ENCODE results near the gene ORMDL3. TPM values are rescaled to one million over a fixed set of nuclear protein-coding genes. Genes with fewer than 3 reads are reported as not detected.
A peak's percentile ranks its signal among the peaks of the same experiment; 100 is the strongest.
"Not testable (repeated sequence)": the region's sequence is repeated elsewhere in the genome, so short reads cannot be mapped to it uniquely, and the experiment has no call there.

ORMDL3 gene
- total RNA-seq, 1 donor from 2014 or later: 38.5 TPM

DNA sequence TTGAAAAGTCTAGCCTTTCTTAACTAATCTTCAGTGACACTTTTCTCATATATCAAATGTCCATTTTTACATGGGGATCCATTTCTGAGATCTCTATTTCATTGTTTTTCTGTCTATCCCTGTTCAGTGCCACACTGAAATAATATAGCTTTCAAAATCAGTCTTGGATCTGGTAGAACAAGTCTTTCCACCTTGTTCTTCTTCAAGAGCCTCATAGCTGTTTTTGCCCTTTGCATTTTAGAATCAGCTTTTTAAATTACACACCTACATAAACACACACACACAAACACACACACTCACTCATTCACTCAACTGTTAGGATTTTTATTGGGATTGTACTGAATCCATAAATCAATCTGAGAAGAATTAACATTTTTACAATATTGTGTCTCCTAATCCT lies 28.2 kb downstream of the ORMDL3 start:
- H3K9me3 Mint-ChIP-seq: no peaks in the 10 kb centered on the region
- ChIA-PET POLR2A (no interaction called here), CTCF (no interaction called here)
- DNase-seq (no peak), ATAC-seq (ENCODE audit: low read depth) (no peak)
- H3K36me3 Mint-ChIP-seq (ENCODE audit: low read depth): no peaks in the 10 kb centered on the region
- intact Hi-C loops (cut with micrococcal nuclease): no loop called here
- H3K4me1 Mint-ChIP-seq: peaks cover 14% of the 10 kb centered on the region
- TF ChIP-seq, protein P1, sequence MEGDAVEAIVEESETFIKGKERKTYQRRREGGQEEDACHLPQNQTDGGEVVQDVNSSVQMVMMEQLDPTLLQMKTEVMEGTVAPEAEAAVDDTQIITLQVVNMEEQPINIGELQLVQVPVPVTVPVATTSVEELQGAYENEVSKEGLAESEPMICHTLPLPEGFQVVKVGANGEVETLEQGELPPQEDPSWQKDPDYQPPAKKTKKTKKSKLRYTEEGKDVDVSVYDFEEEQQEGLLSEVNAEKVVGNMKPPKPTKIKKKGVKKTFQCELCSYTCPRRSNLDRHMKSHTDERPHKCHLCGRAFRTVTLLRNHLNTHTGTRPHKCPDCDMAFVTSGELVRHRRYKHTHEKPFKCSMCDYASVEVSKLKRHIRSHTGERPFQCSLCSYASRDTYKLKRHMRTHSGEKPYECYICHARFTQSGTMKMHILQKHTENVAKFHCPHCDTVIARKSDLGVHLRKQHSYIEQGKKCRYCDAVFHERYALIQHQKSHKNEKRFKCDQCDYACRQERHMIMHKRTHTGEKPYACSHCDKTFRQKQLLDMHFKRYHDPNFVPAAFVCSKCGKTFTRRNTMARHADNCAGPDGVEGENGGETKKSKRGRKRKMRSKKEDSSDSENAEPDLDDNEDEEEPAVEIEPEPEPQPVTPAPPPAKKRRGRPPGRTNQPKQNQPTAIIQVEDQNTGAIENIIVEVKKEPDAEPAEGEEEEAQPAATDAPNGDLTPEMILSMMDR (IDR thresholded peaks at IDR 0.05): no peak
- H3K27me3 Mint-ChIP-seq: no peaks in the 10 kb centered on the region
- H3K27ac Mint-ChIP-seq: no peak overlapping the region
- no peak overlapping the region for H3K4me3 Mint-ChIP-seq

DNA sequence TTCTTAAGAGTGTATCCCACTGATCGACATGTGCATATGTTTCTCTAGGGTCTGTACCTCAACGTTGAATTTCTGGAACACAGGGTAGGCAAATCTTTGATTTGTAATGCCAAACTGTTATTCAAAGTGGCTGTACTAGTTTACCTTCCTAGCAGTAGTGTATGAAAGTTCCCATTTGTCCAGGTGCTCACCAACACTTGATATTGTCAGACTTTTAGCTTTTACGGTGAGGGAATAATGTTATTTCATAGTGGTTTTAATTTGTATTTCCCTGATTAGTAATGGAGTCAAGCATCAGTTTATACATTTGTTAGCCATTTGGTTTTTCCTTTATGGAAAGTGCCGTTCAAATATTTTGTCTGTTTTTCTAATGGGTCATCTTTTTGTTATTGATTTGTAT lies 29.3 kb downstream of the ORMDL3 start:
- CTCF ChIA-PET: interaction anchor here (0.6 kb wide), 1 partner anchor 286 kb away, joined by 4 read pairs; no protein-coding TSS in a partner anchor
- intact Hi-C loops (cut with micrococcal nuclease): no loop called here

DNA sequence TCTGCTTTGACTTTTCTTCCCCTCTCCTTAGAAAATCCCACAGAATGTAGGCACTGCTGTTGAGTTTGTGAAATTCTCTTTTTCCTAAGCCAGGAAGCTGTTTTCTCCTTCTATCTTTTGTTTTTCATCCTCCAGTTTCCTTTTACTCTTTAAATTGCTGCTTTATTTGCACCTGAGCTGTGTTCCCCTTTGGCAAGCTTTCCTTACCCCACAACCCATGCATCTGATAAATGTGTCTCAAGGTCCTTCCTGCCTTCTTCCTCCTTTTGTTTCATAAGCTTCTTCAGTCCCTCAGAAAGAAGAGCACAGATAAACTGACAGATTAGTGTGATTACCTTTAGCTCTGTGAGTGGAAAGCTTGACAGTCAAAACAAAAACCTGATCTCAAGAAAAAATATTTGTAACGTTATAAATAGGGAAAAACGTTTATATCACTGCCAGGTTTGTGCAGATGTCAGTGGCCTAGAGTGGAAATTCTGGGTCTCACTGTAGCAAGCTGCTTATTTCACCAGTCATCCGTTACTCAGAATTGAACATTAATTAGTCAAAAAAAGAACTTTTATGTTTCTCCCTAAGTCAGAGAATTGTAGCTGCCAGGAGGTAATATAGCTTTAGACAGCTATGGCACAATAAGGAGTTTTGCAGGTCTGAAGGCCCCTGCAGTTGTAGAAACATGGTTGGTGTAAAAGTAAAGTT lies 32.6 kb downstream of the ORMDL3 start:
- H3K4me1 Mint-ChIP-seq: peaks cover 13% of the 10 kb centered on the region
- no peak for DNase-seq
- no peak overlapping the region for H3K4me3 Mint-ChIP-seq
- no peaks in the 10 kb centered on the region for H3K36me3 Mint-ChIP-seq (ENCODE audit: low read depth)
- POLR2A ChIA-PET: no interaction called here
- no peaks in the 10 kb centered on the region for H3K27me3 Mint-ChIP-seq
- TF ChIP-seq, protein P1 (IDR thresholded peaks at IDR 0.05): no peak
- no peak for ATAC-seq (ENCODE audit: low read depth)
- no peaks in the 10 kb centered on the region for H3K9me3 Mint-ChIP-seq
- CTCF ChIA-PET: interaction anchor here (0.6 to 1.0 kb wide), 2 partner anchors 271 to 1906 kb away, joined by 3 read pairs; no protein-coding TSS in a partner anchor
- peak overlapping the region; percentile 47 for H3K27ac Mint-ChIP-seq
- intact Hi-C loops (cut with micrococcal nuclease): no loop called here

More for the DNA sequence above, 29.3 kb downstream of the ORMDL3 start:
- no peak for DNase-seq
- no peak overlapping the region for H3K4me3 Mint-ChIP-seq
- no peak overlapping the region for H3K27ac Mint-ChIP-seq
- no peaks in the 10 kb centered on the region for H3K27me3 Mint-ChIP-seq
- POLR2A ChIA-PET: interaction anchor here (0.7 kb wide), 1 partner anchor 29 kb away, joined by 3 read pairs; the partner anchor contains the start of genes LRRC3C and ORMDL3
- H3K9me3 Mint-ChIP-seq: no peaks in the 10 kb centered on the region
- TF ChIP-seq, protein P1 (IDR thresholded peaks at IDR 0.05): no peak
- H3K36me3 Mint-ChIP-seq (ENCODE audit: low read depth): no peaks in the 10 kb centered on the region
- peaks cover 11% of the 10 kb centered on the region for H3K4me1 Mint-ChIP-seq
- no peak for ATAC-seq (ENCODE audit: low read depth)

DNA sequence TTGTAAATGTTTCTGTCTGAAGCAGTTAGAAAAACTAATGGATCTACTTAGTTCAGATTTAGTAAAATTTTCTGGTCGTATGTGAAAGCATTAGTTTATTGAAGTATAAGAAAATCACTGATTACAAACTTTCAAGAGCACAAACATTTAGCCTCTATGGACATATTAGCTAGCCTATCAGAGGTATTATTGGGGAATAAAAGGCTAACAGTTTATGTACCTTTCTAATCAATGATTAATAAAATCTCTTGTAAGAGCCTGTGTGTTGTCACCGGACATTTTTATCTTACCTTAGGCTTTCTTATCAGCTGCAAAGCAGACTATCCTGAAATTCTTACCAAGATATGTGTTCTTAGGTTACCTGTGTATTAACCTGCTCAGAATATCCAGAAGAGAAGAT lies 38.2 kb downstream of the ORMDL3 start:
- ChIA-PET POLR2A (no interaction called here), CTCF (no interaction called here)
- intact Hi-C loops (cut with micrococcal nuclease): no loop called here

DNA sequence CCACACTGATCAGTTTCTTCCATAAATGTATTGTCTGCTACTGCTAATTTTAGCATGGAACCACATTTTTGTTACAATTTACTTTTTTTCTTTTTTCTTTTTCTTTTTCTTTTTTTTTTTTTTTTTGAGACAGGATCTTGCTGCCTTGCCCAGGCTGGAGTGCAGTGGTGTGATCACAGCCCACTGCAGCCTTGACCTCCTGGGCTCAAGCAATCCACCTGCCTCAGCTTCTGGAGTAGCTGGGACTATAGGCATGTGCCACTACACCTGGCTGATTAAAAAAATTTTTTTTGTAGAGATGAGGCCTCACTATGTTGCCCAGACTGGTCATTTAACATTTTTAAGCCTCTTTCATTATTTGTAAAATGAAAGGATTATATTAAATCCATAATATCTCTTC lies 40.3 kb downstream of the ORMDL3 start:
- POLR2A ChIA-PET: no interaction called here
- Mint-ChIP-seq H3K27me3 (no peaks in the 10 kb centered on the region), H3K27ac (no peak overlapping the region), H3K36me3 (ENCODE audit: low read depth) (no peaks in the 10 kb centered on the region), H3K9me3 (no peaks in the 10 kb centered on the region), H3K4me1 (peaks cover 6% of the 10 kb centered on the region), H3K4me3 (no peak overlapping the region)
- DNase-seq (no peak), ATAC-seq (ENCODE audit: low read depth) (no peak)
- TF ChIP-seq, protein P1 (IDR thresholded peaks at IDR 0.05): no peak
- intact Hi-C loops (cut with micrococcal nuclease): no loop called here
- CTCF ChIA-PET: interaction anchor here (1.1 kb wide), 1 partner anchor 14 kb away, joined by 4 read pairs; no protein-coding TSS in a partner anchor

More for the DNA sequence above, 38.2 kb downstream of the ORMDL3 start:
- H3K36me3 Mint-ChIP-seq (ENCODE audit: low read depth): no peaks in the 10 kb centered on the region
- DNase-seq: no peak
- no peak overlapping the region for H3K4me3 Mint-ChIP-seq
- TF ChIP-seq, protein P1 (IDR thresholded peaks at IDR 0.05): no peak
- no peaks in the 10 kb centered on the region for H3K27me3 Mint-ChIP-seq
- no peak for ATAC-seq (ENCODE audit: low read depth)
- H3K4me1 Mint-ChIP-seq: peaks cover 8% of the 10 kb centered on the region
- H3K27ac Mint-ChIP-seq: no peak overlapping the region
- H3K9me3 Mint-ChIP-seq: no peaks in the 10 kb centered on the region

DNA sequence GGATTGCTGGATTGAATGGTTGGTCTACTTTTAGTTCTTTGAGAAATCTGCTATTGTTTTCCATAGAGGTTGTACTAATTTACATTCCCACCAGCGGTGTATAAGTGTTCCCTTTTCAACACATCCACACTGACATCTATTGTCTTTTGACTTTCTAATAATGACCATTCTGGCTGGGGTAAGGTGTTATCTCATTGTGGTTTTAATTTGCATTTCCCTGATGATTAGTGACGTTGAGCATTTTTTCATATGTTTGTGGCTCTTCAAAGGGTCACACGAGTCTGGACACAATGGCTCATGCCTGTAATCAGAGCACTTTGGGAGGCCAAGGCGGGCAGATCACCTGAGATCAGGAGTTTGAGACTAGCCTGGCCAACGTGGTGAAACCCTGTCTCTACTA lies 41.3 kb downstream of the ORMDL3 start:
- H3K4me1 Mint-ChIP-seq; CTCF ChIA-PET; DNase-seq; H3K36me3 Mint-ChIP-seq (ENCODE audit: low read depth); H3K9me3 Mint-ChIP-seq; POLR2A ChIA-PET; intact Hi-C loops (cut with micrococcal nuclease); ATAC-seq (ENCODE audit: low read depth); H3K4me3 Mint-ChIP-seq; H3K27me3 Mint-ChIP-seq; H3K27ac Mint-ChIP-seq: not testable (repeated sequence)
